GM19025 (cell line): ENCODE measurements around the gene AFG1L.
"Not testable (repeated sequence)": the region's sequence is repeated elsewhere in the genome, so short reads cannot be mapped to it uniquely, and the experiment has no call there.

Source experiments
- ATAC-seq: cut with Tn5 transposase; IDR thresholded peaks from one replicate; pipeline ENCODE4 v1.9.1; 2021; ENCODE audit warnings: mild to moderate bottlenecking, low read depth, moderate library complexity; ENCODE audit not compliant: unreplicated experiment

The AFG1L gene

GRCh38 chr6:108294727-108295625, at the start of gene AFG1L:
Gene AFG1L (plus strand): TSS chr6:108295054. CDS start chr6:108295080, 26 bp downstream.
- ATAC-seq = peak; percentile 83

GRCh38 chr6:108245095-108245494, 49.8 kb upstream of the AFG1L start:
- not testable (repeated sequence) for ATAC-seq

GRCh38 chr6:108247965-108248536, 46.8 kb upstream of the AFG1L start:
- no peak for ATAC-seq

GRCh38 chr6:108250240-108250866, 44.5 kb upstream of the AFG1L start:
- ATAC-seq = no peak

GRCh38 chr6:108251252-108251651, 43.6 kb upstream of the AFG1L start:
- no peak for ATAC-seq

GRCh38 chr6:108252055-108252454, 42.8 kb upstream of the AFG1L start:
- ATAC-seq = no peak

GRCh38 chr6:108253241-108253640, 41.6 kb upstream of the AFG1L start:
- no peak for ATAC-seq

GRCh38 chr6:108254433-108255410, 40.1 kb upstream of the AFG1L start:
- no peak for ATAC-seq

- ATAC-seq = peak; percentile 1
Observed at GRCh38 chr6:108260126-108260808, 34.6 kb upstream of the AFG1L start.

GRCh38 chr6:108260809-108261569, 33.9 kb upstream of the AFG1L start, which contains the start of gene SNX3:
Gene SNX3 (minus strand): TSS chr6:108261040. CDS start chr6:108260921, 119 bp downstream.
- peak; percentile 87 for ATAC-seq

- no peak for ATAC-seq
Observed at GRCh38 chr6:108263371-108263770, 31.5 kb upstream of the AFG1L start.

- ATAC-seq = no peak
Observed at GRCh38 chr6:108268845-108269244, 26.0 kb upstream of the AFG1L start.

GRCh38 chr6:108269955-108270354, 24.9 kb upstream of the AFG1L start:
- not testable (repeated sequence) for ATAC-seq

GRCh38 chr6:108274546-108274945, 20.3 kb upstream of the AFG1L start:
- no peak for ATAC-seq

GRCh38 chr6:108275976-108276375, 18.9 kb upstream of the AFG1L start:
- no peak for ATAC-seq

GRCh38 chr6:108277295-108277694, 17.6 kb upstream of the AFG1L start:
- no peak for ATAC-seq

- no peak for ATAC-seq
Observed at GRCh38 chr6:108277831-108278230, 17.0 kb upstream of the AFG1L start.

- no peak for ATAC-seq
Observed at GRCh38 chr6:108285381-108285780, 9.5 kb upstream of the AFG1L start.

- ATAC-seq = no peak
Observed at GRCh38 chr6:108286366-108286765, 8.5 kb upstream of the AFG1L start.
